ENCODE data around the gene BABAM2.

DNA sequence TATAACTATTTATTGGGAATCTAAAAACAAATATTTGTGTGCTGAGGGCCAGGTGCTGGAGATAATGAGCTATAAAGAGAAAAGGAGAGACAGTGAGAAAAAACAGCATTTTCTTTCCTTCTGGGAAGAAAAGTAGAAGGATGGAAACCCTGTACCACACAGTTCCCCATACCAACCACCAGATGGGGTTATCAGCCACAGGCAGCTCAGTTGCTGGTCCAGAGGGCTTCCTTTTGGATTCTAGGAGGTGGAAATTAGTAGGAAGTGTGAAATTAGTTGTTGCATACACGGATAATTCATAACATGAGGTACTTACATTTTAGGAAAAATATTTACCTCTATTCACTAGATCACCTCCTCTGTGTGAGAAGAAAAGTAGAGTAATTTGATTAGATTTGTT, 265.1 kb downstream of the BABAM2 start:
- TF ChIP-seq FOXA1 (IDR thresholded peaks at IDR 0.05) (no peak), EGR1 (IDR thresholded peaks at IDR 0.05; ENCODE audit: low read depth in 2 of 2) (no peak), GABPA (IDR thresholded peaks at IDR 0.05 in 1 of 2, conservative IDR thresholded peaks at IDR 0.05 in 1 of 2) (no peak), YY1 (IDR thresholded peaks at IDR 0.05) (no peak), RAD21 (IDR thresholded peaks at IDR 0.05) (peak; percentile 62 to 67), TAF1 (conservative IDR thresholded peaks at IDR 0.05) (no peak)
- TF ChIP-seq, protein P1, sequence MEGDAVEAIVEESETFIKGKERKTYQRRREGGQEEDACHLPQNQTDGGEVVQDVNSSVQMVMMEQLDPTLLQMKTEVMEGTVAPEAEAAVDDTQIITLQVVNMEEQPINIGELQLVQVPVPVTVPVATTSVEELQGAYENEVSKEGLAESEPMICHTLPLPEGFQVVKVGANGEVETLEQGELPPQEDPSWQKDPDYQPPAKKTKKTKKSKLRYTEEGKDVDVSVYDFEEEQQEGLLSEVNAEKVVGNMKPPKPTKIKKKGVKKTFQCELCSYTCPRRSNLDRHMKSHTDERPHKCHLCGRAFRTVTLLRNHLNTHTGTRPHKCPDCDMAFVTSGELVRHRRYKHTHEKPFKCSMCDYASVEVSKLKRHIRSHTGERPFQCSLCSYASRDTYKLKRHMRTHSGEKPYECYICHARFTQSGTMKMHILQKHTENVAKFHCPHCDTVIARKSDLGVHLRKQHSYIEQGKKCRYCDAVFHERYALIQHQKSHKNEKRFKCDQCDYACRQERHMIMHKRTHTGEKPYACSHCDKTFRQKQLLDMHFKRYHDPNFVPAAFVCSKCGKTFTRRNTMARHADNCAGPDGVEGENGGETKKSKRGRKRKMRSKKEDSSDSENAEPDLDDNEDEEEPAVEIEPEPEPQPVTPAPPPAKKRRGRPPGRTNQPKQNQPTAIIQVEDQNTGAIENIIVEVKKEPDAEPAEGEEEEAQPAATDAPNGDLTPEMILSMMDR (IDR thresholded peaks at IDR 0.05; ENCODE audit: low read depth, low read length, missing input control): peak; percentile 58
- TF ChIP-seq, protein P2, sequence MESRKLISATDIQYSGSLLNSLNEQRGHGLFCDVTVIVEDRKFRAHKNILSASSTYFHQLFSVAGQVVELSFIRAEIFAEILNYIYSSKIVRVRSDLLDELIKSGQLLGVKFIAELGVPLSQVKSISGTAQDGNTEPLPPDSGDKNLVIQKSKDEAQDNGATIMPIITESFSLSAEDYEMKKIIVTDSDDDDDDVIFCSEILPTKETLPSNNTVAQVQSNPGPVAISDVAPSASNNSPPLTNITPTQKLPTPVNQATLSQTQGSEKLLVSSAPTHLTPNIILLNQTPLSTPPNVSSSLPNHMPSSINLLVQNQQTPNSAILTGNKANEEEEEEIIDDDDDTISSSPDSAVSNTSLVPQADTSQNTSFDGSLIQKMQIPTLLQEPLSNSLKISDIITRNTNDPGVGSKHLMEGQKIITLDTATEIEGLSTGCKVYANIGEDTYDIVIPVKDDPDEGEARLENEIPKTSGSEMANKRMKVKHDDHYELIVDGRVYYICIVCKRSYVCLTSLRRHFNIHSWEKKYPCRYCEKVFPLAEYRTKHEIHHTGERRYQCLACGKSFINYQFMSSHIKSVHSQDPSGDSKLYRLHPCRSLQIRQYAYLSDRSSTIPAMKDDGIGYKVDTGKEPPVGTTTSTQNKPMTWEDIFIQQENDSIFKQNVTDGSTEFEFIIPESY (IDR thresholded peaks at IDR 0.05): no peak
- TF ChIP-seq, protein P3, sequence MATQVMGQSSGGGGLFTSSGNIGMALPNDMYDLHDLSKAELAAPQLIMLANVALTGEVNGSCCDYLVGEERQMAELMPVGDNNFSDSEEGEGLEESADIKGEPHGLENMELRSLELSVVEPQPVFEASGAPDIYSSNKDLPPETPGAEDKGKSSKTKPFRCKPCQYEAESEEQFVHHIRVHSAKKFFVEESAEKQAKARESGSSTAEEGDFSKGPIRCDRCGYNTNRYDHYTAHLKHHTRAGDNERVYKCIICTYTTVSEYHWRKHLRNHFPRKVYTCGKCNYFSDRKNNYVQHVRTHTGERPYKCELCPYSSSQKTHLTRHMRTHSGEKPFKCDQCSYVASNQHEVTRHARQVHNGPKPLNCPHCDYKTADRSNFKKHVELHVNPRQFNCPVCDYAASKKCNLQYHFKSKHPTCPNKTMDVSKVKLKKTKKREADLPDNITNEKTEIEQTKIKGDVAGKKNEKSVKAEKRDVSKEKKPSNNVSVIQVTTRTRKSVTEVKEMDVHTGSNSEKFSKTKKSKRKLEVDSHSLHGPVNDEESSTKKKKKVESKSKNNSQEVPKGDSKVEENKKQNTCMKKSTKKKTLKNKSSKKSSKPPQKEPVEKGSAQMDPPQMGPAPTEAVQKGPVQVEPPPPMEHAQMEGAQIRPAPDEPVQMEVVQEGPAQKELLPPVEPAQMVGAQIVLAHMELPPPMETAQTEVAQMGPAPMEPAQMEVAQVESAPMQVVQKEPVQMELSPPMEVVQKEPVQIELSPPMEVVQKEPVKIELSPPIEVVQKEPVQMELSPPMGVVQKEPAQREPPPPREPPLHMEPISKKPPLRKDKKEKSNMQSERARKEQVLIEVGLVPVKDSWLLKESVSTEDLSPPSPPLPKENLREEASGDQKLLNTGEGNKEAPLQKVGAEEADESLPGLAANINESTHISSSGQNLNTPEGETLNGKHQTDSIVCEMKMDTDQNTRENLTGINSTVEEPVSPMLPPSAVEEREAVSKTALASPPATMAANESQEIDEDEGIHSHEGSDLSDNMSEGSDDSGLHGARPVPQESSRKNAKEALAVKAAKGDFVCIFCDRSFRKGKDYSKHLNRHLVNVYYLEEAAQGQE (IDR thresholded peaks at IDR 0.05): no peak
- TF ChIP-seq, protein P4, sequence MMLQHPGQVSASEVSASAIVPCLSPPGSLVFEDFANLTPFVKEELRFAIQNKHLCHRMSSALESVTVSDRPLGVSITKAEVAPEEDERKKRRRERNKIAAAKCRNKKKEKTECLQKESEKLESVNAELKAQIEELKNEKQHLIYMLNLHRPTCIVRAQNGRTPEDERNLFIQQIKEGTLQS (IDR thresholded peaks at IDR 0.05): no peak

Measured in liver (tissue), 3 donors.